Measurements from ENCODE around the gene CTU2.

The CTU2 gene

DNA sequence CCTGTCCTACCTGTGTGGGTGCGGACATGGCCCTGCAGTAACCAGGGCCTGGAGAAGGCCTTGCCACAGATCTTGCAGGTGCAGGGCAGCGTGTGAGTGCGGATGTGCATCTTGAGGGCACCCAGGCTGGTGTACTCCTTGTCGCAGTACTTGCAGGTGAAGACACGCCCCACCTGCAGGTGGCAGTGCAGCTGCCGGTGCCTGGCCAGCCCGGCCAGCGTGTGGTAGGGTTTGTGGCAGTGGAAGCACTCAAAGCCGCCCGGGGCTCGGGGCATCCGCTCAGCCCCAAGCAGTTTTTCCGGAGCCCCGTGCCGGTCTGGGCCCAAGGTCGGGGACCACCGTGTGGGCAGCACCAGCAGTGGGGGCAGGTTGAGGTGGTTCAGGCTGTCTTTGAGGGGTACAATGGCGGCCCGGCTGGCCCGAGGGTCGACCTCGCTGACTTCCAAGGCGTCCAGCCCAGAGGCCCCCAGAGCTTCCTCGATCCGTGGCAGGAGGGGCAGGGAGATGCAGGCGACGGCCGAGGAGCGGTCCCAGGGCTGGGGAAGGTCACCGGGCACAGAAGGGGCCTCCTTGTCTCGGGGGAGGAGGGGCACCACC lies 25.1 kb upstream of the CTU2 start:
- no peak for DNase-seq (ENCODE audit: low read depth in 1 of 2, low spot score in 1 of 2)

DNA sequence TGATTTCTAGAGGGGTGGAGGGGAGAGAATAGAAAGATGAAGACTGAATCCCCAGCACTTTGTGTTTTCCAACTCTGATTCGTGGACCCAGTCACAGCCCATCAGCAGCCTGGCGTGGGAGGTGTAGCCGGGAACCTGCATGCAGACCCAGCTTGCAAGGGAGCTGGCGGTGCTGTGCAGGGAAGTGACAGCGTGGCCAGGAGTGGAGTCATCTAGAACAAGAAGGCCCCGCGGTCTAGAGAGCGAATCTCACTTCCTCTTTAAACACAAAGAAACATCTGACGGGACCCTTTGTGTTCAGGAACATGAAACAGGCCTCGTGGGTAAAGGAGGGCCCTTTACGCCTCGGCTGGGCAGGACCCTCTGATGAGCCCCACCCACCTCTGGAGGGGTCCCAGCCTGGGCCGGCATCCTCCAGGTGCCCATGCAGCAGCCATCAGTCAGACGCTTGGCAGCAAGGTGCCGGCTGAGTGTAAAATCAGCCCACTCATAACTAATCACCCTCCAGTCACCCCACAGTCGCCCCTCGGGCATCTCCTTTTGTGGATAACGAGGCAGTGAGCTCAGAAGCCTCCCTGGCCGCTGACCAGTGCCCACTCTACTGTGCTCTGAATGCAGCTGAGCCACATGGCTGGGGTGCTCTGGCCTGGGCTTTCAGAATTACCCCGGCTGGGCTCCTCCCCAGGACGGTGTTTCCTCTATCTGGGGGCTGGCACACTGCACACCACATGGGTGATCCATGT lies 24.4 kb upstream of the CTU2 start:
- DNase-seq (ENCODE audit: low read depth in 1 of 2, low spot score in 1 of 2): peak in 1 of 2 donors; percentile 47

DNA sequence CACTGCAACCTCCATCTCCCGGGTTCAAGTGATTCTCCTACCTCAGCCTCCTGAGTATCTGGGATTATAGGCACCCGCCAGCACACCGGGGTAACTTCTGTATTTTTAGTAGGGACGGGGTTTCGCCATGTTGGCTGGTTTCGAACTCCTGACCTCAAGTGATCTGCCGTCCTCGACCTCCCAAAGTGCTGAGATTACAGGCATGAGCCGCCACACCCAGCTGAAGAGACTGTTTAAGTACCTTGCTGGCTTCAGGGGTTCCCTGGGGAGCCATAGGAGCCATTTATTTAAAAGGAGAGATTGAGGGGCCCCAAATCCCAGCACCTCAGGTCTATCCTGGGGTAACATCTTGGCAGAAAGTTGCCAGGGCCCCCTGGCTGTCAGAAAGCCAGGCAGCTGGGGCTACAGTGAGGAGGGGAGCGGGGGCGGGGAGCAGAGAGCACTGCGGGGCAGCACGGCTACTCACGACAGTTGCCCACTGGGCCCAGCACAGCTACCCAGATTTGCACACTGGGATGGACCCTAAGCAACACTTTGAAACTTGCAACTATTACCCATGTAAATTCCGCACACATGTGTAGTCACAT lies 21.6 kb upstream of the CTU2 start:
- DNase-seq (ENCODE audit: low read depth in 1 of 2, low spot score in 1 of 2): no peak

DNA sequence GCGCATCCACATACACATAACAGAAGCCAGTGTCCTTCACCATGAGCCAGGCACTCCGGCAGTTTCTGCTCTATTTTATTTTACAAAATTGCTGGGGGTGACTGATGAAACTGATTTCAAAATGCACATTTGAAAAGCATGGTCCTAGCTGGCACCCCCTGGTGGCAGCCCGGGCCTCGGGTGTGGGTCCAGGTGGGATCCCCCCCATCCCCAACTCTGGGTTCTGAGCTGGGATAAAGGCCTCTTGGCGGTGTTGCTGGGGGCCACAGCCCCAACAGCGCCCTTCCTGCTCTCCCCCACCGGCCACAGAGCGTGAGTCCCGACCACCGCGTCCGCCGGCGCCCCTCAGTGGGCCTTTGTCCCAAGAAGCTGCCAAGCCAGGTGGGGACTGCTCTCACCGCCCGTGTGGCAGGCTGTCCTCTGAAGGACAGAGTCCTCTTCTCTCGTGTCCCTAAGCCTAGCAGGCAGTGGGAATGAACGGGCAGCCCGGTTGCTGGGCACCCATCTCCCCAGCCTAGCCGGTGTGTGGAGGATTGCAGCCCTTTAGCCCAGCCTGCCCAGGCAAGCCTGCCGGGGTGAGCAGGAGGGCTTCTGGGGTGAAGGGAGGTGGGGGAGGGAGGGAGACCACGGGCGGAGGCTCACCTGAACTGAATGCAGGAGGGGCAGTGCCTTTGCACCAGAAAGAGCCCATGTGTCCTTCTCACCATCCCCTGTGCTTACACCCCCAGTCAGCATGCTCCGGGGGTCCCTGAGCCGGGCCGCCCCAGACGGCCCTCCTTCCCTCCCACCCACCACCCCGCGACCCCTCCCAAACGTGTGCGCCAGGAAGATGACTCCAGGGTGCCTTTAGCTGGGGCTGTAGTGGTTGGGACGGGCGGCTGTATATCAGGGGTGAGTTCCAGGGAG lies 20.9 kb upstream of the CTU2 start:
- DNase-seq (ENCODE audit: low read depth in 1 of 2, low spot score in 1 of 2): peak; percentile 37 to 43

DNA sequence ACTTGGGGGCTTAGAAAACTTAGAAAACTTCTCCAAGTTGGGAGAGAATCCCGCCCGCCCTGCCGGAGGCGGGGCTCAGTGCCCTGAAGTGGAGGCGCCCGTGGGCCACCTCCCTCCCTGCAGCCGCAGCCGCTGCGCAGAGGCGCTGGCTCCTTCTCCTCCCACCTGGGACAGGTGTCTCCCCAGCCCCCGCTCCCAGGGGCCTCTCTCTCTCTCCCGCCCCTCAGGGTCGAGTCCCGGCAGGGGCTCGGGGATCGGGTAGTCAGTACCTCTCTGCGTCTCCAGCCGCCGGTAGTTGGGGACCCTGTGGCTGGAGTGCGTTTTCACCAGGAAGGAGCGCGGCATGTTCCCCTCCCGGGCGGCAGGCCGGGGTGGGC lies 20.3 kb upstream of the CTU2 start:
- DNase-seq (ENCODE audit: low read depth in 1 of 2, low spot score in 1 of 2): no peak

DNA sequence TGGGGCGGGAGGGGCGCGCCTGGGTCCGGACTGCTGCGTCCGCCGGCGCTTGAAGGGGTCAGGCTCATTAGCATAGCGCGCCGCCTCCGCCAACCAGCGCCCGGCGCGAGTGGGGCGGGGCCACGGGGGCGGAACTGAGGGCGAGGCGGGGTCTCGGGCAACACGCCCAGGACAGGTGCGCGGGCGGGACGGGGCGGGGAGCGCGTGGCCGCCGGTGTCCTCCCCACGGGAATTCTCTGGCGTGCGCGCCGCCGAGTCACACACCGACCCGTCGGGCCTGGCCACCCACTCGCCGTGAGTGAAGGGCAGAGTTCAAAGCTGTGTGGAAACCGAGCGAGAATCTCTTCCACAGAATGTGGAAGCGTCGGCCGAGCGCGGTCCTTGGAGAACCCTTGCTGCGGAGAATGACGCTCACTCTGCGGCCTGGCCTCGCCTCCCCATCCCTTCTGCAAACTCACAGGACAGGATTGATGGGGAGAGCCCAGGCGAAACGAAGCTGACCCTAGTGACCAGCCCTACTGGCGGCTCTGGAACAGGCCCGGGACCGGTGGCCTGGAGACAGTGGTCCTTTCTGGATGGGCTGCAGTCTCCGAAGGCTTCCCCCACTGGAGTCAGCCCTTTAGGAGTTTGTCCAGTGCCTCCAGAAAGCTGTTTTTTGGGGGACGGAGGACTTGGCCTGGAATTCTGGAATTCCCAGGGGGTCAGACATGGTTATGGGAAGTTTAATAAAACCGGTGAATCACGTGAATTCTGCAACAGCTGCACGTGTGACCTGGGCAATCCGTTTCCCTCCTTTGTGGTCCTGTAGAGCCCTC lies 19.7 kb upstream of the CTU2 start, which contains the start of gene SNAI3:
Gene SNAI3, minus strand, starts transcription at position 69 of the 815 bp plus-strand sequence. CDS start 101 bp downstream, outside the sequence.
- DNase-seq (ENCODE audit: low read depth in 1 of 2, low spot score in 1 of 2): peak; percentile 66 to 82

DNA sequence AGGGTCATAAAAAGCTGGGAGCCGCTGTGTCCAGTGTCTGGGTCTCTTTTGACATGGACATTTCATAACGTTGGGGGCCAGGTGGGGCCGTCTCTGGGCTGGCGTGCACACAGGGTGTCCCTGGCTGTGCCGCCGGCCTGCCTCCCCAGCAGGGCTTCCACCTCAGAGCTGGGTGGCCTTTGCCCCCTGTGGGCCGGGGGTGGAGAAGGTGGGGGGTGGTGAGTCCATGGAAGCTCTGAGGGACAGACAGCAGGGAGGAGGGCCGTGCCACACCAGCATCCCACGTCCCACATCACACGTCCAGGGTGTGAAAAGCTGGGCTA lies 19.1 kb upstream of the CTU2 start:
- DNase-seq (ENCODE audit: low read depth in 1 of 2, low spot score in 1 of 2): no peak

DNA sequence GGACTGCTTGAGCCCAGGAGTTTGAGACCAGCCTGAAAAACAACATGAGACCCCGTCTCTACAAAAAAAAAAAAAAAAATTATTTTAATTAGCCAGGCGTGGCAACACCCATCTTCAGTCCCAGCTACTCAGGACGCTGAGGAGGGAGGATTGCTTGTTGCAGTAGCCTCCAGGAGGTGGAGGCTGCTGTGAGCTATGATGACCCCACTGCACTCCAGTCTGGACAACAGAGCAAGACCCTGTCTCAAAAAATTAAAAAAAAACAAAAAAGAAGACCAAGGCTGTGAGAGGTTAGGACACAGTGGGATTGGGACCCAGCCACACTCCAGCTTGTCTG lies 18.7 kb upstream of the CTU2 start:
- DNase-seq (ENCODE audit: low read depth in 1 of 2, low spot score in 1 of 2): no peak

DNA sequence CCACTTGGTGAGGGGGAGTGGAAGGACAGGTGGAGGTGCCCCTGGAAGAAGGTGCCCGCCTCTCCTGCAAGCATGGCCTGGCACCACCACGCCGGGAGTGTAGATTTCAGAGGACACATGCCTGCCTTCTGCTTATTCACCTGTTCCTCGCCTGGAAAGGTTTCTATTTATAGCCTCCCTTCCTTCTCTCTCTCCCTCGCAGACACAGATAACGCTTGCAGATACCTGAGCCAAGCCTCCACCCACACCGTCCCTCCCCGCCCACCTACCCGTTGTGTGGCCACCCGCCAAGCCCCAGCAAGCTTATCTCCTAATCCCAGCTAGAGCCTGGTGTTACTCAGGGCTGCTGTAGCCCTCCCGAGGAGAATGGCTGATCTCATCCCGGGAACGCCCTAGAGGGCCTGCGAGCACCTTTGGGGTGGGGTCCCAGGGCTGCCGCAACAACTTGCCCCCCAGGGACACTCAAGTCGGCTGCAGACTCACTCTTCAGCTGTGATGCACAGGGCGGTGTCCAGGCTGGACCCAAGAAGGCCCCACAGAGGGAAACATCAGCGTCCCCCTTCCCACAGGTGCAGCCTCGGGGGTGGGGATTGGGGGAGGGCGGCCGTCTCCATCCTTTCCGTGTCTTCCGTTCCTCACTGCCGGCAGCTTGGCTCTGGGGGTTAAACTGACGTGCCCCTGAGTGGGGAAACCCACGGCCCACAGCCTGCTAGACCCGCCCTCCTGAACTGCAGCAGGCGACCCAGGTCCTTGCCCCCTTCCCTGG lies 18.1 kb upstream of the CTU2 start:
- DNase-seq (ENCODE audit: low read depth in 1 of 2, low spot score in 1 of 2): no peak

DNA sequence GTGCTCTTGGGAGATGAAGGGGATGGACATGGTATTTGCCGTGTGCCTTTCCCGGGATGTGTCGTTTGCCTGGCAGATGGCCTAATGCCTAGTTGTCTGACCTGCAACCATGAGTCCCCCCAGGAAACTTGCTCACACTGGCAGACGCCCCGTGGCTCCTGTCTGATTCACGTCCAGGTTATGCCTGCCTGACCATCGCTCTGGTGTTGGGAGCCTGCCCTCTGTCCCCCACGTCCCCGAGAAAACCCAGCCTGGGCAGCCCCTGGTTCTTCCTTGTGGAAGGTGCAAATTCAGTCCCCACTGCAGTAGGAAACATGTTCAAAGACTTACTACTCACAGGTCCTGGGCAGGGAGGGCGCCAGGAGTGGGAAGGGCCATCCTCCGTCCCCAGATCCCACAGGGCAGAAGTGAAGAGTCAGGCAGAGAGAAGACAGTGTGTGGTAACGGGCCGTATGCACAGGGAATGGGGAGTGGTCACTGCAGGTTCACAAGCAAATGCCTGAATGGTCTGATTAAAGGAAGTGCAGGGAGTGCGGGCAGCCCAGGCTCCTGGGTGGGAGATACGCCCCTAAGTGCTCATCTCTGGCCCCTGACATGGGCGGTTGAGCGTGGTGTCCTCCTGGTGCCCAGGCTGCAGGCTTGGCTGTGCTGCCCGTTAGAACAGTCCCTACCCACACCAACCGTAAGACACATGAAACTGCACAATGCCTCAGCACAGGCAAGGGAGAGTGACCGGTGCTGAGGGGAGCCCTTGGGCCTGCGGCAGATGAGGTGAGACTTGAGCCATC lies 15.8 kb upstream of the CTU2 start:
- DNase-seq (ENCODE audit: low read depth in 1 of 2, low spot score in 1 of 2): no peak

DNA sequence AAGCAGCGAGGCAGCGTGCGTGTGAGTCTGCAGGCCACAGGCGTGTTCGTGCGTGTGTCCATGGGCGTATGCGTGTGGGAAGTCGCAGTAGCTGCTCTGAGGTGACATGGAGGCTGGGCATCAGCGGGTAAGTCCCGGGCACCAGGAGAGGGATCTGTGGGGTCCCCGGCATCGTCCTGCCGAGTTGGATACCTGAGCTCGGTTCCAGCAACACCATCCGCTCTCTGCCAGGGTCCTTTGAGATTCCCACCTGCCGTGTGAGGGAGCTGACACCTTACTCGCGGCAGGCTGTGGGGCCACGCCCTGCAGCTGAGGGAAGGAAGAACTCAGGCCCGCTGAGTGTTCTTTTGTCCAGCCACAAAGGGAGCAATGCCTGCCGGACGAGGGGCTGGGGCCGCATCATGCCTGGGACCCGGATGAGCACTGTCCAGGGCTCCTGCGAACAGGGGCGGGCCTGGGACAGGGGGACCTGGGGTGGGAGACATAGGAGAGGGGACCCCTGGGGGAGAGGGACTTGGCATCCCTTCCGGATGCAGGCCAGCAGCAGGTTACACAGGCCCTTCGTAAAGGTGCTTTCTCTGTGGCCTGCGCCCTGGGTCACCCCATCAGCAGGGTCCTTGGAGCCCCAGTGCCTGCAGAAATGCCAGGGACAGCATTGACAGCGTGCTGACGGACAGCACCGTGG lies 15.0 kb upstream of the CTU2 start:
- no peak for DNase-seq (ENCODE audit: low read depth in 1 of 2, low spot score in 1 of 2)

DNA sequence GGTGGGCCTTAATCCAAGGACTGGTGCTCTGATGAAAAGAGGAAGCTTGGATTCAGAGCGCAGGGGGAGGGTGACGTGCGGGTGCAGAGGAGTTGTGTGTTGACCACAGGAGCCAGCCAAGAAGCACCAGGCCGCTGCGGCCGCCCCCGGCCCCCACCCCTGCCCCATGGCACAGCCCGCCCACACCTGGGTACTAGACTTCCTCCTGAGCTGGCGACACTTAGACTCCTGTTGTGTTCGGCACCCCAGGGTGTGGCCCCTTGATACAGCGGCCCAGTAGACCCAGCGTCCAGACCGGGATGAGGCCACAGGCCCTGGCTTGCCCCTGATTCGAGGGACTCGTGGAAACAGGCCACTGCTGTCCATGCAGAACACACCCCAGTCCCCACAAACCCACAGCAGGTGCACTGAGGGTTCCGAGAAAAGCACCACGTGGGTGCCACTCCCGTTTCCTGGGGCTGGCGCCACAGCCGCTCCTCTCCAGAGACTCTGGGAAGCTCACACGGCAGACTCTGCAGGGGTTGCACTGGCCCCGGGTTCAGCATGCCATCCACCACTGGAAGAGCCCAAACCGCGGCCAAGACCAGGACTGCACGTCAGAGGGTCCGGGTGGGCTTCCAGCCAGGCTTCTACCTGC lies 14.3 kb upstream of the CTU2 start:
- DNase-seq (ENCODE audit: low read depth in 1 of 2, low spot score in 1 of 2): no peak

DNA sequence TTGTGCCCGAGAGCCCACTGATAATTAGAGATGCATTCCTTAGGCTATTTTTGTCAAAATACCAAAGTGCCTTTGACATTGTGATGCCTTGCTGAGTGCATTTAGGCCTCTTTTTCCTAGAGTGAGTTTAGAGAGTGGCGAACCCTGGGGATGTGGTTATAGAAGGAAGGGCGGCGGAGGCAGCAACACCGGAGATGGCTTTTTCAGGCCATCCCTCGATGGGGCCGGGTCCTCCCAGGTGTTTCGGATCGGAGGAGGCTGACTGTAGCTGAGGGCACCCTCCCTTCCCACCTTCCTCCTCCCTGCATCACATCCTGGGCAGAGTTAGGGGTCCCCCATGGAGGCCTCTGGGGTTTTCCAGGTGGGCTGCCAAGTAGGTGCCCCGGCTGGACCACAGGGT lies 13.4 kb upstream of the CTU2 start:
- DNase-seq (ENCODE audit: low read depth in 1 of 2, low spot score in 1 of 2): no peak

DNA sequence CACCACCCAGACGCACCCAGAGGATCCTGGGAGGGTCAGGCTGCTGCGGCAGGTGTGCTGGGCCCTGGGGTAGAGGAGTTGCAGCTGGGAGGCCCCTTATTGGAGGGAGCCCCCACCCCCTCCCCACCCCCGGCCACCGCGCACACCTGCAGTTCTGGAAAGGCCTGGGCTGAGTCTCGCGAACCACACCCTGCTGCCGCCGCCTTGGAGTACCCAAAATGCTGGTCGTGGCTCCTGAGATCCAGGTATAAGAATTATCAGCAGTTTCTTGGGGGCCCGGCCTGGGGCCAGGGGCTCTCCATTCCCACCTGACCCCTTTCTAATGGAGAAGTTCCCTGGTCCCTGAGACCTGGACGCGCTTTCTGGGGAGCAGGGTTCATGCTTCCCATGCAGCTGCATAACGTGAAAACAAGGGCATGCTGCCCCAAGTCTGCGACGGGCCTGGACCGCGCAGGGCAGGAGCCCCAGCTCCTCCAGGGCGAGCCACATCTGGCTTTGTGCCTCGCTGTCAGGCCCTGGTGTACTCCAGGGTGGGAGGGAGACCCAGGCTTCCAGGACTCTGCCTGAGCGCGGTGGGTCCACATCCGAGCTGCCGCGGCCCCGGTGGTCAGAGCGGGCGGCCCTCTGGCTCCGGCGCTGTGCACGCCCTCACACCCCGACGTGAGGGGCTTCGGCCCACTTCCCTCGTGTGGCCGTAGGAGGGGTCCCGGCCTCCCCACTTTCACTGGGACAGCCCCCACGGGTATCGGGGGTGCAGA lies 12.7 kb upstream of the CTU2 start:
- no peak for DNase-seq (ENCODE audit: low read depth in 1 of 2, low spot score in 1 of 2)

DNA sequence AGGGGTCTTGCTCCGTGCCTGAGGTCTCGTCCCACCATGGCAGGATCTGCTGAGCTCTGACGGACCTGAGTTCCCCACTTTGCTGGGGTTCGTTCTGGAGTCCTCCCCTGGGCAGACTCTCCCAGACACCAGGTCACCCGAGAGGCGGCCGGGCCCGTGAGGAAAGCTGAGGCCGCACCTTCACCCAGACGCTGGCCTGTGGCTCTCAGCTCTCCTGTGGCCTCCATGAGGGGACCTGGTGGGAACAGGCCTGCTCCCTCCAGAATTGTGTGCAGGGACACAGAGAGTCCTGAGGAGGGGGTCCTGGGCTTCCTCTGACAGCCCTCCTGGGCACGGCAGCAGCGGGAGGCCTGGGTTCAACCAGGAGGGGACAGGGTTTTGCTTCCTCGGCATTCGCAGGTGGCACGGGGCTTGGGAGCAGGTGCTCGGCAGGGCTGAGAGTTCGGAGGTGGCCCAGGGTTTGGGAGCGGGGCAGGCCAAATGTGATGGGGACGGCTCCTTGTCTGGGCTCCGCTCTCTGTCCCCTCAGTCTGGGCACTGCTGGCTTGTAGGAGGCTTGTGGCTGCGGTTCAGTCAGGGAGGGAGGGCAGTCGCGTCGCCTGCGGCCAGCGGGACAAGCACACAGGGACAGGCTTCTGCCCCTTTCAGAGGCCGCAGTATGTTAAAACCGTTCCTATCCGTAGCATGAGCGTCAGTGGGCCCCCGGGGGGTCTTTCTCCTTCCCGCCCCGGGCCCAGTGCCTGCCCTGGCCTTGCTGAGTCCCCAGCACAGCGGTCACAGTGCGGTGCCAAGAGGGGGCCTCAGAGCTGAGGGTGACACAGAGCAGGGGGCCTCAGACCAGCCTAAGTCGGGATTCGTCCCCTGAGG lies 11.8 kb upstream of the CTU2 start:
- DNase-seq (ENCODE audit: low read depth in 1 of 2, low spot score in 1 of 2): no peak

DNA sequence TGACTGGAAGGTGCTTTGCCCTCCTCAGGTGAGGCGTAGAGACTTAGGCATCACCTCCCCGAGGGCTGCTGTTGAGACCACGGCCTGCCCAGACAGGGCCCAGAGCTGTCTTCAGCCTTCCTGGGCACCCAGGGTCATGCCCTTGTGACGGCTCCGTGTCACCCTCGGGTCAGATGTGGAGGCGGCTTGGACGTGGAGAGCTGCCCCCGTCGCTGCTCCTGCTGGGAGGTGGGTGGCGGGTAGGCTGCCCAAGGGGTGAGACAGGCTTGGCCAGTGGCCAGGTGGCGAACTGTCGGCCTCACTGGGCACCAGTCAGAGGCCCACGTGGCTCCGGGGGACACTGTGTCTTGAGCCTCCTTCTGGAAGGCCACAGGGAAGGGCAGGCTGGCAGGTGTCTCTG lies 11.1 kb upstream of the CTU2 start:
- DNase-seq (ENCODE audit: low read depth in 1 of 2, low spot score in 1 of 2): no peak

DNA sequence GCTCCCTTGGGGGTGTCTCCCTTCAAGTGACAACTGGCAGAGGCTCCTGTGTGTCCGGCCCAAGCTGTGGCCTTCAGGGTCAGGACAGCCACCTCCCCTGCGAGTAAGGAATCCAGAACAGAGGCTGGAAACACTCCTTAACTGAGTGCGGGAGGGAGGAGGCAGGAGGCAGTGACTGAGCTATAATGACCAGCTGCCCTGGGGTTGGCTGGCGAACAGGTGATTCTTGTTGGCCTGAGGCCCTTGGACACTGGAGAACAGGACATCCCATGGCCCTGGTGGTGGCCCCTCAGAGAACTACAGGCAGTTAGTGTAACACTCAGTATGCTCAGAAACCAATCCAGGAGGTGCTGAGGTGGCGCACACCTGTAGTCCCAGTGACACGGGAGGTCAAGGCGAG lies 10.6 kb upstream of the CTU2 start:
- DNase-seq (ENCODE audit: low read depth in 1 of 2, low spot score in 1 of 2): no peak
